SHP77 (cell line): Measurements from ENCODE around the gene EXOC1L.

Experiments used
- DNase-seq, 2 experiments: peaks; one replicate each; lab custom pipeline; 2025; lab: John Stamatoyannopoulos, UW

EXOC1L gene

DNA sequence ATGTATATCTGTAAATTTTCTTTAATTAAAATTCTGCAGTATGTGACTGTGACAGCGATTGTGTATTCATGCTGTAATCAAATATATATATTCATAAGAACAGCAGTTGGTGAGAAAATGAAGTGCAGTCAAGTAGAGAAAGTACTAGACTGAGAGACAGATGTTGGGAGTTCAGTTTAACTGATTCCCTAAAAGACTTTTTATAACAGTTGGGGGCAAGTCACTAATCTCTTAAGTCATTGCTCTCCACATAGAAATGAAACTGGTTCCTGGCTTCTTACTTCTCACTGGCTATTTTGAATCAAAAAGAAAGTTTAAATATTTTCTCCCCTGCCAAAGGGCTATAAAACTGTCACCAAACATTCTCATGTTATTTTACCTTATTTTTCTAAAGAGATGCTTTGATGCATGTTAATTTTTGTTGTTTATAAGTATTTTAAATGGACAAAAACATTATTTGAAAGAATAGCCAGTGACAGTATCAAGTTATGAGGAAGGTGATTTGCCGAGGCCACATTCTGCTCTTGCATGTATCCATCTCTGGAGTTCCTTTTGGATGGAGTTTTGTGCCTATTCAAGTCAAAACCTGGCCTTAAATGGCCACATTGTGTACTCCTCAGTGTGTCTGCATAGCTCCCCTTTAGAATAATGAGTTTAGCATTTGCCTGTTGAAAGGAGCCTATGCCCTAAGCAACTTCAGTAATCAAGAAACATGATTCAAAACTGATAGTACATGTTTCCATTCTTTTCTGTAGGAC is 64.7 kb downstream of the EXOC1L start:
- DNase-seq, result no peak

DNA sequence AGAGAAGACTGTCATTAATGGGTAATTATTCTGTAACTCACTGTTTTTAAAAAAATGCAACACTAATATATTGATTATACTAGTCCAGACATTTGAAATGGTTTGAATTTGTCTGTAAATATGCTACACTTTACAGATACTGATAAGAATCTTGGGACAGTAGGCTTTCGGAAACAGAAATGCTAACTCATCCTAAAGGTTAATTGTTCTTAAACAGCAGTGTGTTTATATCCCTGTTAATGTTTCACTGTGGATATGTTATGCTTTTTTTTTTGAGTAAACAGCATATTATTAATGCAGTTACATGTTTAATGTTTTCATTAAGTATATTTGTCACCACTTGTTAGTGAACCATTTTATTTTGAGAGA is 65.2 kb downstream of the EXOC1L start:
- no peak for DNase-seq
